Measurements from ENCODE around the gene UBFD1. TPM values are rescaled to one million over a fixed set of nuclear protein-coding genes. Genes with fewer than 3 reads are reported as not detected.

UBFD1 gene
- total RNA-seq, 1 experiment from 2014 or later: 78.6 TPM

DNA sequence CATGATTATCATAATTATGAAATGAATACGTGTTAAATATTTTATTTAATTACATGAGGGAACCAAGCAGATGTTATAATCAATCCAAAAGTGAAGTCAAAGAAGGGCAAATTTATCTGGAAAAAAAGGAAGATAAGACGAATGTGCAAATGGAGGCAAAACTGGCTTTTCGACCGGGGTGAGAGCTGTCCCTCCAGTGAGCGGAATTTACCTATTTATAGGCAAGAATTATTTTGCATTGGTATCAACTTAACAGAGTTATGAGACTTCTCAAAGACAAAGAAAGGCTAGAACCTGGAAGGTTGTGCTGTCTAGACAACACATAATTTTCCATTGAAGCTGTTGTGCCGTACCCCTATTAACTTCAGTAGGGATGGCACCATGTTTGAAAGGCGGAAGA is 45.8 kb upstream of the UBFD1 start:
- Histone ChIP-seq H3K4me1 (no peaks in the 10 kb centered on the region), H3K4me3 (ENCODE audit: low read depth, low read length) (no peak overlapping the region), H3K9me3 (no peaks in the 10 kb centered on the region), H3K36me3 (ENCODE audit: control insufficient read depth, insufficient read depth, low read length) (no peaks in the 10 kb centered on the region), H3K27me3 (replicated peaks; ENCODE audit: control insufficient read depth, insufficient read depth, low read length) (no peaks in the 10 kb centered on the region)
- CTCF ChIA-PET: no interaction called here
- Mint-ChIP-seq H3K4me3 (ENCODE audit: unreplicated experiment) (peak overlapping the region; percentile 88), H3K27me3 (ENCODE audit: insufficient read depth, unreplicated experiment) (no peaks in the 10 kb centered on the region), H3K36me3 (ENCODE audit: insufficient read depth, unreplicated experiment) (peaks cover 40% of the 10 kb centered on the region), H3K4me1 (ENCODE audit: low read depth, unreplicated experiment) (peaks cover 31% of the 10 kb centered on the region), H3K9me3 (ENCODE audit: unreplicated experiment) (peaks cover 6% of the 10 kb centered on the region), H3K27ac (ENCODE audit: unreplicated experiment) (peak overlapping the region; percentile 73)
- no TSS peak for BruUV-seq (replicated peaks)
- DNase-seq: no peak
- POLR2A ChIA-PET: no interaction called here
- TF ChIP-seq, protein P1, sequence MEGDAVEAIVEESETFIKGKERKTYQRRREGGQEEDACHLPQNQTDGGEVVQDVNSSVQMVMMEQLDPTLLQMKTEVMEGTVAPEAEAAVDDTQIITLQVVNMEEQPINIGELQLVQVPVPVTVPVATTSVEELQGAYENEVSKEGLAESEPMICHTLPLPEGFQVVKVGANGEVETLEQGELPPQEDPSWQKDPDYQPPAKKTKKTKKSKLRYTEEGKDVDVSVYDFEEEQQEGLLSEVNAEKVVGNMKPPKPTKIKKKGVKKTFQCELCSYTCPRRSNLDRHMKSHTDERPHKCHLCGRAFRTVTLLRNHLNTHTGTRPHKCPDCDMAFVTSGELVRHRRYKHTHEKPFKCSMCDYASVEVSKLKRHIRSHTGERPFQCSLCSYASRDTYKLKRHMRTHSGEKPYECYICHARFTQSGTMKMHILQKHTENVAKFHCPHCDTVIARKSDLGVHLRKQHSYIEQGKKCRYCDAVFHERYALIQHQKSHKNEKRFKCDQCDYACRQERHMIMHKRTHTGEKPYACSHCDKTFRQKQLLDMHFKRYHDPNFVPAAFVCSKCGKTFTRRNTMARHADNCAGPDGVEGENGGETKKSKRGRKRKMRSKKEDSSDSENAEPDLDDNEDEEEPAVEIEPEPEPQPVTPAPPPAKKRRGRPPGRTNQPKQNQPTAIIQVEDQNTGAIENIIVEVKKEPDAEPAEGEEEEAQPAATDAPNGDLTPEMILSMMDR (IDR thresholded peaks at IDR 0.05; ENCODE audit: insufficient read depth in 1 of 2, low read depth in 1 of 2, low read length in 1 of 2, severe bottlenecking in 1 of 2, unreplicated experiment in 1 of 2): no peak
- intact Hi-C loops (cut with micrococcal nuclease; ENCODE audit: unreplicated experiment): no loop called here

DNA sequence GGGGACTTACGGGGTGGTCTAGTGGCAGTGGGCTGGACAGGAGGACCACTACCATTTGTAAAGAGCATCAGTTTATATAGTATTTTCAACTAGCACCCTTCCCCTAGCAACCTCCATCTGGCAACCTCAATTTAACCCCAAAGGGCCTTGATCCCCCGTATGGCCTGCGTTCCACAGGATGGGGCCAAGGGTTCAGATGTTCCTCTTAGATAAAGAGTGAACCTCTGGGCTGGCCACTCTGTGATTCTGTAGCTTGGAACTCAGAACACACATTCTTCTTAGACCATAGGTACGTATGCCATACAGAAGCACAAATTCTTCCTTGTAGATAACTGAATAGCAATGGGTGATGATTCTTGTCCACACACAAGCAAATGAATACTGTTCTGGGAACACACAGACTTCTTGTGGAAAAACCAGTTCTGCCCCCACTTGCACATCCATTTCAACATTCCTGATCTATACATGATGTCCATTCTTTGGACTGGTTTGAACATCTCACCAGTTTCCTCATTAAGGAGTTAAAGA is 45.3 kb upstream of the UBFD1 start:
- H3K27me3 ChIP-seq (replicated peaks; ENCODE audit: control insufficient read depth, insufficient read depth, low read length): no peaks in the 10 kb centered on the region
- H3K9me3 Mint-ChIP-seq (ENCODE audit: unreplicated experiment): peaks cover 6% of the 10 kb centered on the region
- intact Hi-C loops (cut with micrococcal nuclease; ENCODE audit: unreplicated experiment): no loop called here
- H3K4me3 Mint-ChIP-seq (ENCODE audit: unreplicated experiment): no peak overlapping the region
- no TSS peak for BruUV-seq (replicated peaks)
- no peak overlapping the region for H3K4me3 ChIP-seq (ENCODE audit: low read depth, low read length)
- DNase-seq: no peak
- TF ChIP-seq, protein P1 (IDR thresholded peaks at IDR 0.05; ENCODE audit: insufficient read depth in 1 of 2, low read depth in 1 of 2, low read length in 1 of 2, severe bottlenecking in 1 of 2, unreplicated experiment in 1 of 2): no peak
- peaks cover 31% of the 10 kb centered on the region for H3K4me1 Mint-ChIP-seq (ENCODE audit: low read depth, unreplicated experiment)
- no peaks in the 10 kb centered on the region for H3K27me3 Mint-ChIP-seq (ENCODE audit: insufficient read depth, unreplicated experiment)
- ChIA-PET CTCF (no interaction called here), POLR2A (no interaction called here)
- peaks cover 35% of the 10 kb centered on the region for H3K36me3 Mint-ChIP-seq (ENCODE audit: insufficient read depth, unreplicated experiment)
- H3K27ac Mint-ChIP-seq (ENCODE audit: unreplicated experiment): peak overlapping the region; percentile 73
- no peaks in the 10 kb centered on the region for H3K4me1 ChIP-seq
- no peaks in the 10 kb centered on the region for H3K9me3 ChIP-seq
- no peaks in the 10 kb centered on the region for H3K36me3 ChIP-seq (ENCODE audit: control insufficient read depth, insufficient read depth, low read length)

- Histone ChIP-seq H3K9me3 (no peaks in the 10 kb centered on the region), H3K4me1 (no peaks in the 10 kb centered on the region), H3K36me3 (ENCODE audit: control insufficient read depth, insufficient read depth, low read length) (no peaks in the 10 kb centered on the region), H3K27me3 (replicated peaks; ENCODE audit: control insufficient read depth, insufficient read depth, low read length) (no peaks in the 10 kb centered on the region), H3K4me3 (ENCODE audit: low read depth, low read length) (no peak overlapping the region)
- Mint-ChIP-seq H3K36me3 (ENCODE audit: insufficient read depth, unreplicated experiment) (peaks cover 34% of the 10 kb centered on the region), H3K27me3 (ENCODE audit: insufficient read depth, unreplicated experiment) (no peaks in the 10 kb centered on the region), H3K4me1 (ENCODE audit: low read depth, unreplicated experiment) (peaks cover 17% of the 10 kb centered on the region), H3K27ac (ENCODE audit: unreplicated experiment) (no peak overlapping the region), H3K9me3 (ENCODE audit: unreplicated experiment) (no peaks in the 10 kb centered on the region), H3K4me3 (ENCODE audit: unreplicated experiment) (no peak overlapping the region)
- POLR2A ChIA-PET: no interaction called here
- intact Hi-C loops (cut with micrococcal nuclease; ENCODE audit: unreplicated experiment): no loop called here
- CTCF ChIA-PET: interaction anchor here (0.6 kb wide), 1 partner anchor 1323 kb away, joined by 3 read pairs; no protein-coding TSS in a partner anchor
- TF ChIP-seq, protein P1 (IDR thresholded peaks at IDR 0.05; ENCODE audit: insufficient read depth in 1 of 2, low read depth in 1 of 2, low read length in 1 of 2, severe bottlenecking in 1 of 2, unreplicated experiment in 1 of 2): no peak
- no TSS peak for BruUV-seq (replicated peaks)
- no peak for DNase-seq
Measured at GRCh38 chr16:23514381-23515152, 43.0 kb upstream of the UBFD1 start.
